ENCODE measurements around the gene UGT1A7. TPM values are rescaled to one million over a fixed set of nuclear protein-coding genes. Genes with fewer than 3 reads are reported as not detected.

The UGT1A7 gene
- total RNA-seq, 1 donor from 2014 or later: not detected

GRCh38 chr2:233772583-233772982 lies 90.9 kb downstream of the UGT1A7 start:
- DNase-seq (ENCODE audit: low spot score): no peak
- Mint-ChIP-seq H3K4me3 (ENCODE audit: unreplicated experiment) (no peak overlapping the region), H3K27me3 (ENCODE audit: unreplicated experiment) (no peaks in the 10 kb centered on the region), H3K27ac (ENCODE audit: unreplicated experiment) (no peak overlapping the region), H3K4me1 (ENCODE audit: unreplicated experiment) (no peaks in the 10 kb centered on the region), H3K9me3 (ENCODE audit: unreplicated experiment) (no peaks in the 10 kb centered on the region), H3K36me3 (ENCODE audit: low read depth, unreplicated experiment) (no peaks in the 10 kb centered on the region)
- no peak for TF ChIP-seq CTCF (IDR thresholded peaks at IDR 0.05; ENCODE audit: unreplicated experiment)

GRCh38 chr2:233773854-233774253 lies 92.2 kb downstream of the UGT1A7 start:
- no peak for DNase-seq (ENCODE audit: low spot score)

GRCh38 chr2:233775414-233775813 lies 93.7 kb downstream of the UGT1A7 start:
- no peak overlapping the region for H3K27ac Mint-ChIP-seq (ENCODE audit: unreplicated experiment)
- no peak overlapping the region for H3K4me3 Mint-ChIP-seq (ENCODE audit: unreplicated experiment)
- H3K9me3 Mint-ChIP-seq (ENCODE audit: unreplicated experiment): no peaks in the 10 kb centered on the region
- H3K27me3 Mint-ChIP-seq (ENCODE audit: unreplicated experiment): no peaks in the 10 kb centered on the region
- no peaks in the 10 kb centered on the region for H3K4me1 Mint-ChIP-seq (ENCODE audit: unreplicated experiment)
- no peaks in the 10 kb centered on the region for H3K36me3 Mint-ChIP-seq (ENCODE audit: low read depth, unreplicated experiment)
- no peak for DNase-seq (ENCODE audit: low spot score)
- no peak for TF ChIP-seq CTCF (IDR thresholded peaks at IDR 0.05; ENCODE audit: unreplicated experiment)

More at GRCh38 chr2:233773854-233774253, 92.2 kb downstream of the UGT1A7 start:
- no peaks in the 10 kb centered on the region for H3K27me3 Mint-ChIP-seq (ENCODE audit: unreplicated experiment)
- H3K9me3 Mint-ChIP-seq (ENCODE audit: unreplicated experiment): no peaks in the 10 kb centered on the region
- no peak overlapping the region for H3K27ac Mint-ChIP-seq (ENCODE audit: unreplicated experiment)
- no peaks in the 10 kb centered on the region for H3K36me3 Mint-ChIP-seq (ENCODE audit: low read depth, unreplicated experiment)
- no peak for TF ChIP-seq CTCF (IDR thresholded peaks at IDR 0.05; ENCODE audit: unreplicated experiment)
- H3K4me1 Mint-ChIP-seq (ENCODE audit: unreplicated experiment): no peaks in the 10 kb centered on the region
- no peak overlapping the region for H3K4me3 Mint-ChIP-seq (ENCODE audit: unreplicated experiment)

GRCh38 chr2:233778030-233778429 lies 96.3 kb downstream of the UGT1A7 start, which contains the start of gene MROH2A:
Gene MROH2A (plus strand): TSS chr2:233778330. CDS start chr2:233779359, 1,029 bp downstream.
- no peaks in the 10 kb centered on the region for H3K4me1 Mint-ChIP-seq (ENCODE audit: unreplicated experiment)
- DNase-seq (ENCODE audit: low spot score): no peak

GRCh38 chr2:233779722-233780121 lies 98.0 kb downstream of the UGT1A7 start:
- Mint-ChIP-seq H3K36me3 (ENCODE audit: low read depth, unreplicated experiment) (no peaks in the 10 kb centered on the region), H3K27me3 (ENCODE audit: unreplicated experiment) (no peaks in the 10 kb centered on the region), H3K4me3 (ENCODE audit: unreplicated experiment) (no peak overlapping the region), H3K9me3 (ENCODE audit: unreplicated experiment) (no peaks in the 10 kb centered on the region), H3K27ac (ENCODE audit: unreplicated experiment) (no peak overlapping the region), H3K4me1 (ENCODE audit: unreplicated experiment) (no peaks in the 10 kb centered on the region)
- TF ChIP-seq CTCF (IDR thresholded peaks at IDR 0.05; ENCODE audit: unreplicated experiment): no peak
- no peak for DNase-seq (ENCODE audit: low spot score)

More at GRCh38 chr2:233778030-233778429, 96.3 kb downstream of the UGT1A7 start, which contains the start of gene MROH2A:
- Mint-ChIP-seq H3K27me3 (ENCODE audit: unreplicated experiment) (no peaks in the 10 kb centered on the region), H3K4me3 (ENCODE audit: unreplicated experiment) (no peak within 1 kb of the TSS), H3K9me3 (ENCODE audit: unreplicated experiment) (no peaks in the 10 kb centered on the region), H3K36me3 (ENCODE audit: low read depth, unreplicated experiment) (no peaks in the 10 kb centered on the region), H3K27ac (ENCODE audit: unreplicated experiment) (no peak within 1 kb of the TSS)
- TF ChIP-seq CTCF (IDR thresholded peaks at IDR 0.05; ENCODE audit: unreplicated experiment): no peak
